Middle frontal gyrus (tissue), 1 donor: ENCODE results near the gene DDIT3.

ENCODE experiments used
- DNase-seq: peaks from one replicate; pipeline ENCODE4 v3.0.0-alpha.2; 2015; ENCODE audit warnings: low spot score; ENCODE audit errors: extremely low spot score

DDIT3 gene

GRCh38 chr12:57469296-57470164 is 50.8 kb downstream of the DDIT3 start:
- no peak for DNase-seq

GRCh38 chr12:57467915-57468314 is 52.4 kb downstream of the DDIT3 start:
- no peak for DNase-seq

GRCh38 chr12:57467212-57467874 is 53.0 kb downstream of the DDIT3 start:
- no peak for DNase-seq
